Inflammatory macrophage treated with lipopolysaccharide for 1 hour (primary cell): ENCODE data around the gene RGS3.

ENCODE experiments used
- DNase-seq, 2 donors: peaks; one replicate each; pipeline ENCODE4 v3.0.0-alpha.2; 2020 to 2022

The RGS3 gene

DNA sequence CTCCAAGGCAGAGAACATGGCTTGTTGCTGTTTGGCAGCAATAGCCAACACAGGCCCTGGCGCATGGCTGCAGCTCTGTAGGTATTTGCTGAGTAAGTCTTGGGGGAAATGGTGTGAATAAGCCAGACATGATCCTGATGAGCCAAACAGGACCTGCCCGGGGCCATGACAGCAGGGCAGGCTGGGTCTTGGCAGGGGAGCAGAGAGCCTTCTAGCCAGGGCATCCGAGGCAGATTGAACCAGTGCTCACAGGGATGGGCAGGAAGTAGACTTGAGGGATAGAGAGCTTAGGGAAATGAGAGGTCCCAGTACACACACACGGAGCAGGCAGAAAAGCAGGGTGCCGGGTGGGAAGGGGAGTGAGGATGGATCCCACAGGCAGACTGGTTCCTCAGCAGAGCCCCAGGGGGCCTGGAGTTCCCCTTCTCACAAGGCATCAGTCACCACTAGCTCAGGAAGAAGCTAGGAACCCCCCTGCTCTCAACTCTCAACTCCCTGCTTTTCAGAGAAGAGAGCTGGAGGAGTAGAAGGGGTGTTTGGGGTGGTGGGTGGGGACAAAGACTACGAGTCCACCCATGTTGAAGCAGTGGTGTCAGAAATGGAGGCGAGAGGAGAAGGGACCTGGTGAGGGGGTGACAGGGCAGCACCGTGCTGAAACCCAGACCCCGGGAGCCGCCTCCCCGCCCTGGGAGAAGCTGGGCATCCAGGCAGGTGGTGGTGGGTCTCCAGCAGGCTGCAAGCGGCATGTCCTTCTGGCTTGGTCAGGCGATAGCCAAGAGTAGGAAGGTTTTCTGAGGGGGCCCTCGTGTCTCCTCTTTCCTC is 111.1 kb downstream of the RGS3 start:
- no peak for DNase-seq

DNA sequence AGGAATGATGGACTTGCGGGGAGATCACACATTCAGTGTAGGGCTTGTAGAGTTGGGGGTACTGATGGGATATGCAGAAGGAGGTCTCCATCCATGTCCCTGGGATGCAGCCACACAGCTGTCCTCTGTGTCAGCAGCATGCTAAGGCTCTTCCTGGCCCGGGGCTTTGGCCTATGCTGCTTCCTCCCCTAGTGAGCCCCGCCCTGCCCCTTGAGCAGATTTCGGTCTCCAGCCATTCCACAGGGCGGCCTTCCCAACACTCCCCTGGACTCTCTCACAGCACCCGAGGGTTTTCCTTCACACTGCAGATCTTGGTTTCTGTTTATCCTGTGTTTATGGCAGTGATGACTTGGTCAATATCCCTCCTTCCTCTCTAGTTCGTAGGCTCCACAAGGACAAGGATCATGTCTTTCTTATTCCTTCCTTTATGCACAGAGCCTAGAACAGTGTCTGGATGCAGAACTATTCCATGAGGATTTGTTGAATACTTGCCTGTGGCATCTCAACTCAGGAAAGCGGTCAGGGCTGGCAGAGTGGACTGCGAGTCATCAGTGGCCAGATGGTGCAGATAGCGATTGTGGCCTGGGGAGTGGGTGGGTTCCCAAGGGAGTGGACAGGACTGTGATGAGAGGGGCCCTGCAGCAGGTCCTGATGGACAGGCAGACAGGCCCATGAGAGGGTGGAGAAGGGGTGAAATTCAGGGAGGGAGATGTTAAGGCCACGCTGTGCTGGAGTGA is 114.2 kb downstream of the RGS3 start:
- no peak for DNase-seq

DNA sequence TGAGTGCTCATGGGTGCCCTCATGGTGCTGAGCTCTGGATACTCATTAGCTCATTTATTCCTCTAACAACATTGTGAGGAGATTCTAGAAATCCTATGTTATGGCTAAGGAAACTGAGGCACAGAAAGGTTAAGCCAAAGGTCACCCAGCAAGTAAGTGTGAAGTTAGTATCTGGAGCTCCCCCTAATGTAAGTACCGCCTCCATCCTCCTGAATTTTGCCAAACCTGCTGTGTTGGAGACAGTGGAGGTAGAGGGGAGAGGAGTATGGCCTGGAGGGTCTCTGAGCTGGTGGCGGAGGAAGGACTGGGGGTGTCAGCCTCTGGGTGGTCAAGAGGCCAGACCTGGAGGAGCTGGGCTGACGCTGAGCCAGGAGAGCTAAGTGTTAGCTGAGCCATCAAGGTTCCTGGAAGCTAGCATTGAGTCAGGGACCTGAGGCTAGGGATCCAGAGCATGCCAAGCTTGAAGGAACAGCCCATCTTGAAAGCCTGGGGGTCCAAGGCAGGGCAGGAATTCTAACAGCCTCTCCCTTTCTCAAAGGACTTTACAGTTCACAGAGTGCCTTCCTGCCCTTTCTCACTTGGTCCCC is 114.8 kb downstream of the RGS3 start:
- DNase-seq: no peak

DNA sequence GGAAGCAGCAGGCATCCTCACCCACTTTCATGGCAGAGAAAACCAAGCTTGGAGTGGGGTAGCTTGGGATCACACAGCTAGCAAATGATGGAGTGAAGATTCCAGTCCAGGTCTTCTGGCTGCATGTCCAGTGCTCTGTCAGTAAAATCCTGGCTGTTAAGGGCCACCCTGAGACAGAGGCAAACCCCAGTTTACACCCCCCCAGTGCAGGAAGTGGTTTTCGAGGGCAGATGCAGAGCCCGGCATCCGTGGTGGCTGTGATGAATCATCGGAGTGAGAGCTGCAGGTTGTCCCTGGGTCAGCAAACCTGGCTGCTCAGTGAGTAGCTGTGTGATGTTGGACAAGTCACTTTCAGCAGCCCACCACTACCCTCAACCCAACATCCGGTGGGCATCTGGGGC is 115.4 kb downstream of the RGS3 start:
- peak; percentile 60 to 61 for DNase-seq

DNA sequence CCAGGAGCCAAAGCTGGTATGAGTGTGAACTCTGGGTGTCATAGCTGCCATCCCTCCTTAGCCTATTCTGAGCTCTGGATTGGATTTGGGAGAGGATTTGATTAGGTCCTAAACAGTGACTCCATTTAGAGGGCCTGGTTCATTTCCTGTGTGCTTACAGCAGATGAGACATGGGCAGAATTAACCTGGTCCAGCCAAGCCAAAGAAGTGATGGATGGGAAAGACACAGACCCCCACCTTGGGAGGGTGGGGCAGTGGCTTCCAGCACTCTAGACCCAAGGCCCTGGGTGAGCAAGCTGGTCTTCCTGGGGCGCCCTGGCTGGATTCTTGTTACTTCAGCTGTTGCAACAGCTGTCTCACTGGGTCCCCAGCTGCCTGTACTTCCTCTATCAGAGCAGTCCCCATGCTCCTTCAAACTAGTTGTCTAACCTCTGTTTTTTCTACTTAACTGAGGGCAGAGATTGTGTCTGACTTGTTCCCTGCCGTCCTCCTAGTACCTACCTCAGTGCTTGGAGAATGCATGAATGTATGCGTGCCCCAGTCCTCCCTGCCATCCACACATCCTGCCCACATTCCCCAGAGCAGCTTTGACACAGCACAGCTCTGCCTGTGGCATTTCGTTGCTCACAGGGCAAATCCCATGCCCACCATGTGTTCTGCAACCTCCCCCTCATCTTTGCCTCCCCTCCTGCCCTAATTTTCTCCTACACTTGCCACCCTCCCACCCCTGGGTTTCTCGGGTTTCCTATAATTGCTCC is 115.9 kb downstream of the RGS3 start:
- DNase-seq: peak; percentile 74 to 79

DNA sequence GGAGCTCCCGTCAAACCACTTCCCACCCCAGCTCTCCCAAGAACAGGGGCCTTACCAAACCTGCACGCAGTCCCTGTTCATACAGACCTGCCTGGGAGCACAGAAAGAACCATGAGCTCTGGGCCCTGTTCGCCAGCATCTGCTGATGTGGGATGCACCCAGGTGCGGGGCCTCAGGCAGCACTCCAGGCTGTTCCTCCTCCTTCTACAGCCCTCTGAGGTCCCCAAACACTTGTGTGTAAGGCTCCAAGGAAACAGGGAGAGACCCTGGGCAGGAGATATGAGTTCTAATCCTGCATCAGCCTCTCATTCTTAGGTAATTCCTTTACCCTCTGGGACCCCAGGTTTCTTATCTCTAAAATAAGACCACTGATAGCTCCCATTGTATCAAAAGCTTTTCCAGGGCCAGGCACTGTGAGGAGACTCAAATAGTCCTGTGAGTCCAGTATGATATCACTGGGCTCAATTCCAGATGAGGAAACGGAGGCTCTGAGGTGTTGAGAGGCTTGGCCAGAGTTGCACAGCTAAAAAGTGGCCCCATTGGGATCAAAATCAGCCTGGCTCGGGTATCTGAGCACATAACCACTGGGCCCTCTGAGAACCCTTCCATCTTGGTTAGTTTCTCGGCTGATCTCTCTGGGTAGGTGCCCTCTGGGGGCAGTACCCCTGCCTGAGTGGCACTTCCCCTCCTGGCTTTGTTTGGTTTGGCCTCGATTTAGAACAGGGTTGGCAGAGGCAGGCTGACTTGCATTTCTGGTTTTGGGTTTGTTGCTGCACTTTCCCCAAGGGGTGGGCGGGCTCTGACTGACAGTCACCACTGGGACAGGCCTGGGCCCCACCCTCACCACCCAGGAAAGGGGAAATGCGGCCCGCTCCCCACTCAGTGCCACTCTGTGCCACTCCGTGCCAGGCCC is 116.8 kb downstream of the RGS3 start:
- peak; percentile 89 to 94 for DNase-seq

DNA sequence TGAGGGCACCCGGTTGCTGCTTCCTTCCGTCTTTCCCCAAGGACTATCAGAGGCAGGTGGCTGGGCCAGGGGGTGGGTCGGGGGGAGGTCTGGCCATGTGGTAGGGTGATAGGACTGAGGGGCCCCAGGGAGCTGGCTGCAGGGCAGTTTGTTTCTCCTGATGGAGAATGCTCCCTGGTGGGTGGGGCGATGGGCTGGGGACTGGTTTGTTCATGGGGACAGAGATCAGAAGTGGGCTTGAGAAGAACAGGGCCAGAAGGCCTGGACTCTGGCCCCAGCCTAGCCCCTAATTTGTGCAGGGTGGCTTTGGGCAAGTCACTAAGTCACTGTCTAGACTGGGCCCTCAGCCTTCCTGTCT is 117.4 kb downstream of the RGS3 start:
- DNase-seq: no peak

DNA sequence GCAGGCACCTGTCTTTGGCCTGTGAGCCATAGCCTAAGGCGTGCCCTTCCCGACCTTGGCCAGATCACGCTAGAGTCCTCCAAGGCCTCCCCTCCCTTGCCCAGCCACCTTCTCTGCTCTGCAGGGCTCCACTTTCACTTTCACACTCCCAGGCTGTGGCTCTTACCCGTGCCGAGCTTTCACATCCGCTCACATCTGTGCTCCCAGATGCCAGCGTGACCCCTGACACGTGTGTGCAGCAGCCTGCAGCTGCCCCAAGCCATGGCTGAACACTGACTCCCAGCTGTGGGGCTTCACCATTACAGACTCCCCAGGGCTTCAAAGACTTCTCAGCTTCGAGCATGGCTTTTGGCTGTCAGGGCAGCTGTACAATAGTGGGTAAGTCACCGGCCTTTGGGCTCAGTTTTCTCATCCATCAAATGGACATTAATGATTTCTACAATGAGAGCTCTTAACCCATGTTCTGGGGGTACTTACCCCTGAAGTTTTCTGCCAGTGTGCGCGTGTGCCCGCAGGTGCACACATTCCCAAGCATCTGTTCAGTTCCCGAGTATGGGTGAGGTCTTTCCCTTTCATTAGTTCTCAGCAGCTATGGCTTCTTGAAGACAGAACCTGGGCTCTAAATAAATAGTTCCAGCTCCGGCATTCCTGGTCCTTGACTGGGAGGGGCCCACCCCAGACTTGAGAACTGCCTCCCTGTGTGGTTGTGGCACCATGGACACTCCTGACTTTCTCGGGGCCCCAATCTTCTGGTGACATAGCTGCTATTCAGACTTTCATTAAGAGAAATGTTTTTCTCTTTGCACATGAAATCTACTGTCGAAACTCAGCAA is 118.6 kb downstream of the RGS3 start:
- peak; percentile 73 to 80 for DNase-seq

DNA sequence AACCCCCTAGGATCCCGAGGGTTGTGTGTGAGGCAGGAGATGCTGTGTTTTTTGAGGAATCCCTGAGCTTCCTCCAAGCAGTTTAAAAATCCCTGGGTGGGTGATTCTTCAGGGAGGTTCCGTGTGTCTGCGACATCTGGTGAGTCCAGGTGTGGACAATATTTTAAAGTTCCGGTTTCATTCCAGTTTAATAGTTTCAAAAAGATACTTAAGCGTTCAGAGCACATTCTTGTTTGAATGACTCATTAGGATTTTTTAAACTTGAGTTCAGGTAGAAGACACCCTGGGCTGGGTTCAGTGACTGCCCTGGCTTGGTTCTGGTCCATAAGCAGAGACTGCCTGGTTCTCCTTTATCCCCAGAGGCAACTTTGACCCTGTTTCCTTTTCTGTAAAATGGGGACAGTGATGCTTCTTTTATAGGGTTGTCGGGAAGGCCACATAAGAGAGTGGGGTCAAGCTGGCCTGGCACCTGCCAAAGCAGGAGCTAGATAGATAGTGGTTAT is 119.2 kb downstream of the RGS3 start:
- no peak for DNase-seq

DNA sequence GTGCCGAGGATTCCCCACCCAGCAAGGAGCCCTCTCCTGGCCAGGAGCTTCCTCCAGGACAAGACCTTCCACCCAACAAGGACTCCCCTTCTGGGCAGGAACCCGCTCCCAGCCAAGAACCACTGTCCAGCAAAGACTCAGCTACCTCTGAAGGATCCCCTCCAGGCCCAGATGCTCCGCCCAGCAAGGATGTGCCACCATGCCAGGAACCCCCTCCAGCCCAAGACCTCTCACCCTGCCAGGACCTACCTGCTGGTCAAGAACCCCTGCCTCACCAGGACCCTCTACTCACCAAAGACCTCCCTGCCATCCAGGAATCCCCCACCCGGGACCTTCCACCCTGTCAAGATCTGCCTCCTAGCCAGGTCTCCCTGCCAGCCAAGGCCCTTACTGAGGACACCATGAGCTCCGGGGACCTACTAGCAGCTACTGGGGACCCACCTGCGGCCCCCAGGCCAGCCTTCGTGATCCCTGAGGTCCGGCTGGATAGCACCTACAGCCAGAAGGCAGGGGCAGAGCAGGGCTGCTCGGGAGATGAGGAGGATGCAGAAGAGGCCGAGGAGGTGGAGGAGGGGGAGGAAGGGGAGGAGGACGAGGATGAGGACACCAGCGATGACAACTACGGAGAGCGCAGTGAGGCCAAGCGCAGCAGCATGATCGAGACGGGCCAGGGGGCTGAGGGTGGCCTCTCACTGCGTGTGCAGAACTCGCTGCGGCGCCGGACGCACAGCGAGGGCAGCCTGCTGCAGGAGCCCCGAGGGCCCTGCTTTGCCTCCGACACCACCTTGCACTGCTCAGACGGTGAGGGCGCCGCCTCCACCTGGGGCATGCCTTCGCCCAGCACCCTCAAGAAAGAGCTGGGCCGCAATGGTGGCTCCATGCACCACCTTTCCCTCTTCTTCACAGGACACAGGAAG is 120.2 kb downstream of the RGS3 start:
- DNase-seq: no peak

DNA sequence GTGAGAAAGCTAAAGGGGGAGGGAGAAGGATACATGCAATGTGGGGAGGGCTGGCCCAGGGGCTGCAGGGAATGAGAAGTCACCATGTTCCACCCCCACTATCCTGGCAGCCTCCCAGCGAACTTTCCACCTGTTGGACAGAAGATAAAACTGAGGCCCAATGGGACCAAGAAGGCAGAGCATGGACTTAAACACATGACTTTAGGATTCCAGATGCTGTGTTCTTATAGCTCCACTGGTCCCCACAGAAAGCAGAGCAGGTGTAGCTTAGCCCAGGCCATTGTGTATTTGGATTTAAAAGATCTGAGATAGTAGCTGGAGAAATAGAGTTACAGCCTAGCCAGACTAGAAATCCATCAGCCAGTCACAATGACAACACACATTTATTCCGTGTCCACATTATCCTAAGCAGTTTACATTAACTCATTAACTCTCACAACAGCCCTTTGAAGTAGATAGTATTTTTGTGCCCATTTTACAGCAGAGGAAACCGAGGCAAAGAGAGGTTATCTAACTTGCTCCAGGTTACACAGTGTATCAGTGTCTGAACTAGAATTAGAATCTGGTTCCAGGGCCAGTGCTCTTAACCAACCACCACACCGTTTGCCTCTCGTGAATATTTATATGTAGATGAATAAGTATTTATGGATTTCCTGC is 121.0 kb downstream of the RGS3 start:
- no peak for DNase-seq

DNA sequence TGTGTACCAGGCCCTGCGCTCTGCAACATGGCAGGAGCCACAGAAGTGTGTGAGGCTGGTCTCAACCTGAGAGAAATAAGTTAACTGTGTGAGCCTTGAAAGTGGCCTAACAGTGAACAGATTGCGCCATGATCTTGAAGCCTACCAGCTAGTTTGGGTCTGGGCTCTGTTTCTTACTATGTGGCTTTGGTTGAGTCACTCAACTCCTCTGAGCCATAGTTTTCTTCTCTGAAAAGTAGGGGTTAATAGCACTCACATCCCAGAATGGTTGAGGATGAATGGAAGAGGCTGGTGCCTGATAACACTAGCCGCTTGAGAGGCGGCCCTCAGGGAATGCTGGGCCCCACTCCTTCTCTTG is 121.5 kb downstream of the RGS3 start:
- no peak for DNase-seq

DNA sequence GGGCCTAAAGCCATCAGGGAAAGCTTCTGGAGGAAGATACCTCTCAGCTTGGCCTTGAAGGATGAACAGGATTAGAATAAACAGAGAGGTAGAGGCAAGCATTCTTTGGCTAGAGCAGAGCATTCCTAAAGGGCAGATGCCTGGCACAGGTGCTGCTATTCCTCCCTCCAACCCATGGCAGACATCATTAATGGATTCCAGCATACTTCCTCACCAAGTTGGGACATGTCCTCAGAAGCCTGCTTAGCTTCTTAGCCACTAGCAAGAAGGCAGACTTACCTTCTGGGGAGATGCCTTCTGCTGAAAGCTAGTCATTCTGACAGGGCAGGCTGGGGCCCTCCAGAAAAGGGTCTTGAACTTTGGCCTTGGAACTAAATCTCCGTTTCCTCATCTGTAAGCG is 122.0 kb downstream of the RGS3 start:
- no peak for DNase-seq

DNA sequence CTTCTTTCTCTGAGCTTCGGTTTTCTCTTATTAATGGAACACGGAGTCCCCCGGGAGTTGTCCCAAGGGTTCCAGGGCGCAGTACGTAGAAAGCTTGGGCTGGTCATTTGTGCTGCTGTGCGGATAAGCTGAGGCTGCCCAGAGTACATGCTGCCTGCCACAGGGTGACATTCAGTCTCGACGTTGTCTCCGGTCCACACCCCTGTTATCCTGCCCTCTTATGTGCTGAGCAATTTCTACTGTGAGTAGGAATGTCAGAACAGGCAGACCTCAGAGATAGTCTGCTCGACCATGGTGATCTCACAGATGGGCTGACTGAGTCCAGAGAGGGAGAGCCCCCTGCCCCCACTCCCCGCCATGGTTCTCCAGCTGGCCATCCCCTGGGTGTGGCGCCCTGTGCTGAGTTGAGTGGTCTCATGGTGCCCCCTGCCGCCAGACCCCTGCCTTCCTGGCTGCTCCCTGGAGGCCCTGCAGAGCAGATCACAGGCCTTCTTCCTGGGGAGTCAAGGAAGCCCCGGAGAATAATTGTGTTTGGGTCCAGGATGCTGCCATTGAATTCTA is 124.0 kb downstream of the RGS3 start:
- DNase-seq: no peak

DNA sequence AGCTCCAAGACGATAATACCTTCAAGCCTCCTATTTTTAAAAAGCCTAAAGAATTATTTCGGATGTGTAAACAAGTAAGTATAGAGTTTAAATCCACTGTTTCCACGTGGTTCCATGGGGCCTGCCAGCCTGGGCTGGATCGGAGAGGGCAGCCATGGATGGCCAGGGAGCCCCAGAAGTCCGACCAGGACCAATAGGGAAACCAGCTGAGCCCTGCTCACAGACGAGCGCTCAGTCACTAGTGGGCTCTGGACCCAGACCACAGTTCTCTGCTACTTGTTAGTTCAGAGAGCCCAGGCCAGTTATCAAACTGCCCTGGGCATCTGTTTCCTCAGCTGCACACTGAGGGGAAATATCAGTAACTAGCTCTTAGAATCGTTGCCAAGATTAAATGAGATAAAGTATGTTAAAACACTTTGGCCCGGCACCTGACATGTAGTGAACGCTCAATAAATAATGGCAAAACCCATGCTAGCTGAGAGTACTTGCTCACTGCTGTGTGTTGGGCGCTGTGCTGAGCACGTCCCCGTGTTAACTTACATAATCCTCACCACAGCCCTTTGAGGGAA is 124.8 kb downstream of the RGS3 start:
- DNase-seq: no peak

DNA sequence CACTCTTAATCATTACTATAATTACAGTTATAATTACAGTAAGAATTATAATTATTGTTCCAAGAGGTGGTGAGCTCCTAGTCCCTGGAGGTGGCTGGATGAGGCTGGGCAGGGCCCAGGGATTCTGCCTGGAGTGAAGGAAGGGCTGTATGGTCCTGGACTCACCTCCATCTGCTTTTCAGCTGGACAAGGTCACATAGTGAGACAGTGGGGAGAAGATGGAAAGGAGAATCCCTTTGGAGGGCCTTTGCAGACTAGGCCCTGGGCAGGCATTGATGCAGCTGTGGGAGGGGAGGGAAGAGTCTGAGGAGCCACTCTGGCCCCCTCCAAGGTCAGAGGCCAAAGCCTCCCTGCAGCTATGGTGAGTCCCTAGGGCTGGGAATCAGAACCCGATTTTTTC is 125.4 kb downstream of the RGS3 start:
- DNase-seq: no peak

DNA sequence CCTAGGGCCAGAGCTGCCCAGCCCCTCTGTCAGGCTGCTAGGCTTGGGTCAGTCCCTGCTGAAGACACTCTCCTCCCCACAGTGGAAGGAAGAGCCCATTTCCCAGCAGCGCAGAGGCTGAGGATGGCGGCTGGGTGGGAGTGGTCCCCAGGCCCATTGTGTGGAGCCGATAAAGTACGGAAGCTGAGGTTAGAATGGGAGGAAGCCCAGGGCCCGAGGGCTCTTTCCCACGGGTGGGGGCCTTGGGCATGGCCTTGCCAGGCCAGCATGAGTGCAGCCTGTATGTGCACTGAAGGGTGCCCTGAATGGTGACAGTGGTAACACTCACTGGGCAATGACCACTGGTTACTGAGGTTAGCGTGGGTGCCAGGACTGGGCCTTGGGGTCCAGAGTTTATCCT is 125.9 kb downstream of the RGS3 start:
- no peak for DNase-seq

DNA sequence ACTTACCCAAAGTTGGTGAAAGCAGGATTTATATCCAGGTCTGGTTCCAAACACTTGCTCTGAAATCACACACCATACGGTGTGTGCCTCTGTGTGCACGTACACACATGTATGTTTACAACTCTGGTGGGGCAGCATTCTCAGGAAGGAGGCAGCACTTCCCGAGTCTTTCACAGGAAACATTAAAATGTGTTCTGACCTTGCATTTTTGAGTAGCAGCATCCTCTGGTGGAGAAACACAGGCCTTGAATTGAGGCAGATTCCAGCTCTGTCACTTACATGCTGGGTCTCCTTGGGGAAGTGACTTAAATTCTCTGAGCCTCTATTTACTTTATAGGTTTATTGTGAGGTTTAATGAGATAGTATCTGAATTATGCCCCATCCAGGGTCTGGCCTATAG is 126.4 kb downstream of the RGS3 start:
- DNase-seq: peak; percentile 31 to 38

DNA sequence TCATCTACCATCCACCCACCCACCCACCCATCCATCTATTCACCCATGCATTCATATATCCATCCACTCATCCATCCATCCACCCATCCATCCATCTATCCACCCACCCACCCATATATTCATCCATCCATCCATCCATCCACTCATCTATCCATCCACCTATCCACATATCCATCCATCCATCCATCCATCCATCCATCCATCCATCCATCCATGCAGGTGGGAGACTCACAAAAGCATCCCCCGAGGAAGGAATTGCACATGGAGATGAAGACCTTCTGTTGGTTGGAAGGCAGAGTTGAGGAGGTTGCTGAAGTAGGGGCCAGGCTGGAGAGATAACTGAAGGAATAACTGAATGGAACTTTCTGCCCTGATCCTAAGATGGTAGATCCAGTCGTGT is 126.9 kb downstream of the RGS3 start:
- DNase-seq: no peak
